ENCODE results near the gene SYT8.

GRCh38 chr11:1791912-1792311, 42.9 kb upstream of the SYT8 start:
- TF ChIP-seq GATA3 (IDR thresholded peaks at IDR 0.05; ENCODE audit: low read depth, low read length): no peak
- TF ChIP-seq GATA2 (IDR thresholded peaks at IDR 0.05; ENCODE audit: low read depth, low read length): no peak
